ENCODE results near the gene FOXA3.

Gene FOXA3

GRCh38 chr19:45874620-45874966, 10.5 kb downstream of the FOXA3 start:
- DNase-seq = no peak
- Histone ChIP-seq H3K4me1 (no peaks in the 10 kb centered on the region), H3K27me3 (no peaks in the 10 kb centered on the region), H3K36me3 (no peaks in the 10 kb centered on the region), H3K4me3 (ENCODE audit: low read depth, low read length) (no peak overlapping the region), H3K9me3 (no peaks in the 10 kb centered on the region)
- no peak for TF ChIP-seq CTCF (IDR thresholded peaks at IDR 0.05; ENCODE audit: low read depth, low read length)

GRCh38 chr19:45876161-45876410, 12.0 kb downstream of the FOXA3 start:
- H3K27me3 ChIP-seq = no peaks in the 10 kb centered on the region
- no peaks in the 10 kb centered on the region for H3K9me3 ChIP-seq
- no peak for TF ChIP-seq CTCF (IDR thresholded peaks at IDR 0.05; ENCODE audit: low read depth, low read length)
- DNase-seq = no peak
- H3K4me3 ChIP-seq (ENCODE audit: low read depth, low read length) = no peak overlapping the region
- H3K4me1 ChIP-seq = no peaks in the 10 kb centered on the region
- no peaks in the 10 kb centered on the region for H3K36me3 ChIP-seq

GRCh38 chr19:45876411-45877197, 12.5 kb downstream of the FOXA3 start:
- Histone ChIP-seq H3K27me3 (no peaks in the 10 kb centered on the region), H3K9me3 (no peaks in the 10 kb centered on the region), H3K4me3 (ENCODE audit: low read depth, low read length) (no peak overlapping the region), H3K36me3 (no peaks in the 10 kb centered on the region), H3K4me1 (no peaks in the 10 kb centered on the region)
- no peak for DNase-seq
- no peak for TF ChIP-seq CTCF (IDR thresholded peaks at IDR 0.05; ENCODE audit: low read depth, low read length)

- no peak overlapping the region for H3K4me3 ChIP-seq (ENCODE audit: low read depth, low read length)
- no peaks in the 10 kb centered on the region for H3K27me3 ChIP-seq
- no peak for DNase-seq
- H3K36me3 ChIP-seq = no peaks in the 10 kb centered on the region
- no peak for TF ChIP-seq CTCF (IDR thresholded peaks at IDR 0.05; ENCODE audit: low read depth, low read length)
- no peaks in the 10 kb centered on the region for H3K9me3 ChIP-seq
- no peaks in the 10 kb centered on the region for H3K4me1 ChIP-seq
These were observed 14.1 kb downstream of the FOXA3 start for GRCh38 chr19:45878043-45878794.

- DNase-seq = no peak
- H3K9me3 ChIP-seq = no peaks in the 10 kb centered on the region
- no peak for TF ChIP-seq CTCF (IDR thresholded peaks at IDR 0.05; ENCODE audit: low read depth, low read length)
- no peaks in the 10 kb centered on the region for H3K27me3 ChIP-seq
- peaks cover 4% of the 10 kb centered on the region for H3K36me3 ChIP-seq
- no peak overlapping the region for H3K4me3 ChIP-seq (ENCODE audit: low read depth, low read length)
- H3K4me1 ChIP-seq = no peaks in the 10 kb centered on the region
These were observed 14.9 kb downstream of the FOXA3 start for GRCh38 chr19:45879055-45879454.

- Histone ChIP-seq H3K4me1 (no peaks in the 10 kb centered on the region), H3K36me3 (peaks cover 8% of the 10 kb centered on the region), H3K9me3 (no peaks in the 10 kb centered on the region), H3K4me3 (ENCODE audit: low read depth, low read length) (no peak overlapping the region), H3K27me3 (no peaks in the 10 kb centered on the region)
- DNase-seq = no peak
- no peak for TF ChIP-seq CTCF (IDR thresholded peaks at IDR 0.05; ENCODE audit: low read depth, low read length)
These were observed 15.8 kb downstream of the FOXA3 start for GRCh38 chr19:45879971-45880370.
